Stimulated activated CD4-positive, alpha-beta T cell treated with anti-CD3 and anti-CD28 coated beads, TNF-alpha, amount 100 ng/mL, for 24 hours (primary cell): ENCODE results near the gene MGRN1.
A peak's percentile ranks its signal among the peaks of the same experiment; 100 is the strongest.

ENCODE experiments used
- DNase-seq, 3 experiments: peaks; one replicate each; pipeline ENCODE4 v3.0.0-alpha.2; 2020; ENCODE audit warnings: low read depth in 3 of 3

The MGRN1 gene

GRCh38 chr16:4675864-4676786 is 51.5 kb downstream of the MGRN1 start:
- peak in 2 of 3 experiments; percentile 30 to 66 for DNase-seq

- DNase-seq = no peak
Observed at GRCh38 chr16:4676831-4677230, 52.2 kb downstream of the MGRN1 start.

- DNase-seq = no peak
Observed at GRCh38 chr16:4677390-4677789, 52.8 kb downstream of the MGRN1 start.

- DNase-seq = no peak
Observed at GRCh38 chr16:4677994-4678393, 53.4 kb downstream of the MGRN1 start.

- no peak for DNase-seq
Observed at GRCh38 chr16:4678596-4678995, 54.0 kb downstream of the MGRN1 start.

GRCh38 chr16:4679156-4679849 is 54.7 kb downstream of the MGRN1 start:
- DNase-seq = no peak

- DNase-seq = no peak
Observed at GRCh38 chr16:4679850-4680636, 55.4 kb downstream of the MGRN1 start.

GRCh38 chr16:4680673-4681470 is 56.2 kb downstream of the MGRN1 start:
- no peak for DNase-seq

GRCh38 chr16:4681471-4682083 is 57.0 kb downstream of the MGRN1 start:
- no peak for DNase-seq

- no peak for DNase-seq
Observed at GRCh38 chr16:4682084-4682591, 57.5 kb downstream of the MGRN1 start.

GRCh38 chr16:4682616-4683254 is 58.1 kb downstream of the MGRN1 start:
- peak in 1 of 3 experiments; percentile 51 for DNase-seq

GRCh38 chr16:4683255-4684057 is 58.8 kb downstream of the MGRN1 start:
- DNase-seq = no peak

- DNase-seq = no peak
Observed at GRCh38 chr16:4684058-4684715, 59.6 kb downstream of the MGRN1 start.

GRCh38 chr16:4684763-4685162 is 60.1 kb downstream of the MGRN1 start:
- no peak for DNase-seq

- DNase-seq = no peak
Observed at GRCh38 chr16:4685292-4685691, 60.7 kb downstream of the MGRN1 start.

- DNase-seq = no peak
Observed at GRCh38 chr16:4685776-4686496, 61.3 kb downstream of the MGRN1 start.

GRCh38 chr16:4686497-4687210 is 62.0 kb downstream of the MGRN1 start:
- DNase-seq = no peak
